Fibroblast of lung (primary cell): ENCODE results near the gene DCLK2. TPM values are rescaled to one million over a fixed set of nuclear protein-coding genes. Genes with fewer than 3 reads are reported as not detected.
A peak's percentile ranks its signal among the peaks of the same experiment; 100 is the strongest.

Experiments
- DNase-seq, 2 donors: peaks; one replicate each; pipeline versions ENCODE4 v3.0.0 to v3.0.0-alpha.2; 2010; ENCODE audit warnings: low read depth in 2 of 2
- H2AFZ ChIP-seq: 2 replicates; pipeline ENCODE4 v1.5.1; 2012; ENCODE audit warnings: low read length, control low read depth, inconsistent platforms
- H3K27ac ChIP-seq: 2 replicates; pipeline ENCODE4 v1.5.1; 2011; ENCODE audit warnings: low read length, control low read depth; ENCODE audit not compliant: insufficient read depth
- H3K27me3 ChIP-seq: 2 replicates; pipeline ENCODE4 v1.5.1; 2011; ENCODE audit warnings: mild to moderate bottlenecking, low read length; ENCODE audit not compliant: control insufficient read depth, insufficient read depth
- H3K36me3 ChIP-seq: 2 replicates; pipeline ENCODE4 v1.5.1; 2011; ENCODE audit warnings: low read length; ENCODE audit not compliant: control insufficient read depth, insufficient read depth
- H3K4me1 ChIP-seq: 2 replicates; pipeline ENCODE4 v1.5.1; 2011; ENCODE audit warnings: low read length; ENCODE audit not compliant: control insufficient read depth, insufficient read depth; ENCODE audit errors: extremely low read depth
- H3K4me2 ChIP-seq: 2 replicates; pipeline ENCODE4 v1.5.1; 2011; ENCODE audit warnings: low read length, control low read depth; ENCODE audit not compliant: insufficient read depth; ENCODE audit errors: extremely low read depth
- H3K4me3 ChIP-seq, 4 experiments: fragments of 200-600 bp in 1 of 4; sonication (generic) in 1 of 4; replicated peaks in 1 of 4; 2 replicates each; pipeline ENCODE4 v1.5.1; 2011 to 2016; ENCODE audit warnings: low read length in 4 of 4, low read depth in 3 of 4, mild to moderate bottlenecking in 3 of 4, control low read depth in 2 of 4, inconsistent platforms in 1 of 4, mixed read lengths in 1 of 4; ENCODE audit not compliant: insufficient read depth in 1 of 4; ENCODE audit errors: control extremely low read depth in 1 of 4
- H3K79me2 ChIP-seq: 2 replicates; pipeline ENCODE4 v1.5.1; 2012; ENCODE audit warnings: mild to moderate bottlenecking, low read length, inconsistent platforms; ENCODE audit not compliant: control insufficient read depth, insufficient read depth
- H3K9ac ChIP-seq: 2 replicates; pipeline ENCODE4 v1.5.1; 2011; ENCODE audit warnings: mild to moderate bottlenecking, low read length, control low read depth; ENCODE audit not compliant: insufficient read depth
- H3K9me3 ChIP-seq: 2 replicates; pipeline ENCODE4 v1.5.1; 2012; ENCODE audit warnings: low read depth, low read length; ENCODE audit not compliant: control insufficient read depth, insufficient read depth
- H4K20me1 ChIP-seq: 2 replicates; pipeline ENCODE4 v1.5.1; 2011; ENCODE audit warnings: low read length; ENCODE audit not compliant: control insufficient read depth, insufficient read depth; ENCODE audit errors: extremely low read depth
- CTCF ChIP-seq, 2 donors: IDR thresholded peaks in 1 of 2; conservative IDR thresholded peaks in 1 of 2; 1 replicate in 1 of 2; 2 replicates in 1 of 2; pipeline ENCODE4 v1.5.1; 2011 to 2012; ENCODE audit warnings: low read length in 2 of 2, control low read depth in 1 of 2, inconsistent platforms in 1 of 2, low read depth in 1 of 2, mild to moderate bottlenecking in 1 of 2
- EZH2 ChIP-seq: IDR thresholded peaks from 2 replicates; pipeline ENCODE4 v1.5.1; 2012; ENCODE audit warnings: low read length, control low read depth, mild to moderate bottlenecking; ENCODE audit errors: missing control alignments
- polyA plus RNA-seq, 2 donors: library from polyadenylated mRNA; depleted of rRNA in 1 of 2; stranded (reverse) in 1 of 2; unstranded in 1 of 2; fragments of >200 nt; gene quantifications; 2 replicates each; pipeline ENCODE4 v1.2.1, GENCODE V29; 2011 to 2012; ENCODE audit warnings: missing spikeins in 1 of 2
- total RNA-seq: library from RNA; depleted of rRNA; stranded (reverse); fragments of >200 nt; gene quantifications from 2 replicates; pipeline ENCODE4 v1.2.1, GENCODE V29; 2014

The DCLK2 gene
- total and polyA plus RNA-seq, 2 donors (not counting 1 experiment from before 2014, with no cell fraction given), result 3.8 to 14.0 TPM

- H2AFZ ChIP-seq, result peak overlapping the region; percentile 86
- peak overlapping the region; percentile 60 to 90 (median 80) for H3K4me3 ChIP-seq
- no peaks in the 10 kb centered on the region for H3K9me3 ChIP-seq
- H3K9ac ChIP-seq, result peak overlapping the region; percentile 69
- H4K20me1 ChIP-seq, result no peaks in the 10 kb centered on the region
- H3K27ac ChIP-seq, result peak overlapping the region; percentile 67
- DNase-seq, result peak; percentile 46 to 52
- H3K4me2 ChIP-seq, result peak overlapping the region; percentile 87
- H3K4me1 ChIP-seq, result no peaks in the 10 kb centered on the region
- H3K27me3 ChIP-seq, result no peaks in the 10 kb centered on the region
- H3K36me3 ChIP-seq, result no peaks in the 10 kb centered on the region
- H3K79me2 ChIP-seq, result peaks cover 25% of the 10 kb centered on the region
- TF ChIP-seq CTCF (conservative IDR thresholded peaks at IDR 0.05 in 1 of 2, IDR thresholded peaks at IDR 0.05 in 1 of 2; ENCODE audit: low read depth in 1 of 2, low read length in 2 of 2) (no peak), EZH2 (no peak)
Measured at GRCh38 chr4:150079081-150079581, 886 bp downstream of the DCLK2 start.

GRCh38 chr4:150080337-150080736, 2.1 kb downstream of the DCLK2 start:
- H3K9ac ChIP-seq, result no peak overlapping the region
- no peaks in the 10 kb centered on the region for H4K20me1 ChIP-seq
- no peak for TF ChIP-seq CTCF (conservative IDR thresholded peaks at IDR 0.05 in 1 of 2, IDR thresholded peaks at IDR 0.05 in 1 of 2; ENCODE audit: low read depth in 1 of 2, low read length in 2 of 2)
- no peak for TF ChIP-seq EZH2
- H3K4me2 ChIP-seq, result peak overlapping the region; percentile 87
- DNase-seq, result peak; percentile 35 to 57
- H3K9me3 ChIP-seq, result no peaks in the 10 kb centered on the region
- H3K27ac ChIP-seq, result no peak overlapping the region
- no peaks in the 10 kb centered on the region for H3K4me1 ChIP-seq
- no peak overlapping the region for H2AFZ ChIP-seq
- no peaks in the 10 kb centered on the region for H3K27me3 ChIP-seq
- H3K36me3 ChIP-seq, result no peaks in the 10 kb centered on the region
- H3K79me2 ChIP-seq, result peaks cover 25% of the 10 kb centered on the region
- H3K4me3 ChIP-seq, result peak overlapping the region; percentile 60 to 90 (median 80)

GRCh38 chr4:150080875-150081274, 2.6 kb downstream of the DCLK2 start:
- no peak for TF ChIP-seq EZH2
- no peak for TF ChIP-seq CTCF (conservative IDR thresholded peaks at IDR 0.05 in 1 of 2, IDR thresholded peaks at IDR 0.05 in 1 of 2; ENCODE audit: low read depth in 1 of 2, low read length in 2 of 2)
- DNase-seq, result no peak
- Histone ChIP-seq H3K79me2 (peaks cover 27% of the 10 kb centered on the region), H3K4me2 (peak overlapping the region; percentile 87), H3K36me3 (no peaks in the 10 kb centered on the region), H3K4me3 (peak overlapping the region in 2 of 4 experiments; percentile 60 to 78), H3K9ac (no peak overlapping the region), H3K27me3 (no peaks in the 10 kb centered on the region), H2AFZ (no peak overlapping the region), H3K4me1 (no peaks in the 10 kb centered on the region), H3K27ac (no peak overlapping the region), H4K20me1 (no peaks in the 10 kb centered on the region), H3K9me3 (no peaks in the 10 kb centered on the region)
